ENCODE data around the gene AIG1.
A peak's percentile ranks its signal among the peaks of the same experiment; 100 is the strongest.

The AIG1 gene

GRCh38 chr6:143054329-143054728 is 6.4 kb upstream of the AIG1 start:
- TF ChIP-seq CTCF (IDR thresholded peaks at IDR 0.05; ENCODE audit: low read depth, low read length, missing control alignments): no peak
- no peak overlapping the region for H3K4me3 ChIP-seq (replicated peaks; ENCODE audit: low read depth, low read length)
- no peak for DNase-seq (ENCODE audit: extremely low read depth, low read depth)

GRCh38 chr6:143055213-143055612 is 5.5 kb upstream of the AIG1 start:
- no peak for TF ChIP-seq CTCF (IDR thresholded peaks at IDR 0.05; ENCODE audit: low read depth, low read length, missing control alignments)
- H3K4me3 ChIP-seq (replicated peaks; ENCODE audit: low read depth, low read length): no peak overlapping the region
- no peak for DNase-seq (ENCODE audit: extremely low read depth, low read depth)

- DNase-seq (ENCODE audit: extremely low read depth, low read depth): no peak
- no peak for TF ChIP-seq CTCF (IDR thresholded peaks at IDR 0.05; ENCODE audit: low read depth, low read length, missing control alignments)
- no peak overlapping the region for H3K4me3 ChIP-seq (replicated peaks; ENCODE audit: low read depth, low read length)
Observed at GRCh38 chr6:143055891-143056290, 4.8 kb upstream of the AIG1 start.

GRCh38 chr6:143058987-143059386 is 1.7 kb upstream of the AIG1 start:
- no peak overlapping the region for H3K4me3 ChIP-seq (replicated peaks; ENCODE audit: low read depth, low read length)
- DNase-seq (ENCODE audit: extremely low read depth, low read depth): peak; percentile 9
- TF ChIP-seq CTCF (IDR thresholded peaks at IDR 0.05; ENCODE audit: low read depth, low read length, missing control alignments): no peak

GRCh38 chr6:143059663-143060353 is 881 bp upstream of the AIG1 start:
- no peak for TF ChIP-seq CTCF (IDR thresholded peaks at IDR 0.05; ENCODE audit: low read depth, low read length, missing control alignments)
- peak overlapping the region; percentile 65 for H3K4me3 ChIP-seq (replicated peaks; ENCODE audit: low read depth, low read length)
- peak; percentile 82 for DNase-seq (ENCODE audit: extremely low read depth, low read depth)

- H3K4me3 ChIP-seq (replicated peaks; ENCODE audit: low read depth, low read length): peak overlapping the region; percentile 65
- TF ChIP-seq CTCF (IDR thresholded peaks at IDR 0.05; ENCODE audit: low read depth, low read length, missing control alignments): no peak
- DNase-seq (ENCODE audit: extremely low read depth, low read depth): peak; percentile 26
Observed at GRCh38 chr6:143060354-143060805, 309 bp upstream of the AIG1 start.

All from HFF-Myc (cell line).